Right lobe of liver (tissue), 6 donors: ENCODE measurements around the gene ANTXR1. TPM values are rescaled to one million over a fixed set of nuclear protein-coding genes. Genes with fewer than 3 reads are reported as not detected.

ENCODE experiments used
- ATAC-seq, 4 donors: fragments of 200-7000 bp; cut with Tn5 transposase; one replicate each; pipeline ENCODE4 v1.9.1; 2020; ENCODE audit warnings: mild to moderate bottlenecking in 4 of 4, moderate library complexity in 4 of 4
- DNase-seq, 3 donors: peaks; one replicate each; pipeline ENCODE4 v3.0.0-alpha.2; 2020
- H3K27ac ChIP-seq, 3 donors: fragments of 200-600 bp; one replicate each; pipeline ENCODE4 v1.8.0; 2022
- H3K27me3 ChIP-seq, 2 donors: fragments of 200-600 bp; one replicate each; pipeline ENCODE4 v1.8.0; 2022
- H3K36me3 ChIP-seq, 4 donors: fragments of 200-600 bp; sonication (generic) in 1 of 4; one replicate each; pipeline versions ENCODE4 v1.5.1 to v1.8.0; 2017 to 2022; ENCODE audit warnings: control low read depth in 1 of 4
- H3K4me1 ChIP-seq, 4 donors: fragments of 200-600 bp; sonication (generic) in 1 of 4; one replicate each; pipeline versions ENCODE4 v1.5.1 to v1.8.0; 2017 to 2022; ENCODE audit warnings: control low read depth in 1 of 4
- H3K4me3 ChIP-seq, 3 donors: fragments of 200-600 bp; one replicate each; pipeline ENCODE4 v1.8.0; 2022
- H3K9me3 ChIP-seq, 4 donors: fragments of 200-600 bp; sonication (generic) in 1 of 4; one replicate each; pipeline versions ENCODE4 v1.5.1 to v1.8.0; 2017 to 2022; ENCODE audit warnings: control low read depth in 1 of 4
- CTCF ChIP-seq, 4 donors: fragments of 200-600 bp in 3 of 4; fragments of 450-650 bp in 1 of 4; IDR thresholded peaks; one replicate each; pipeline versions ENCODE4 v1.5.1 to v1.8.0; 2016 to 2022; ENCODE audit warnings: antibody characterized with exemption in 4 of 4, mild to moderate bottlenecking in 2 of 4
- POLR2A ChIP-seq: fragments of 450-650 bp; IDR thresholded peaks from one replicate; pipeline ENCODE4 v1.6.1; 2017; ENCODE audit warnings: antibody characterized with exemption, mild to moderate bottlenecking
- WGBS: methylation state at CpG from one replicate; pipeline ENCODE4 v1.1.6; 2018; ENCODE audit warnings: low coverage, low lambda C conversion rate; ENCODE audit not compliant: insufficient coverage; ENCODE audit errors: missing lambda C conversion rate; 5-methylcytosine and 5-hydroxymethylcytosine counted together
- intact Hi-C, 2 donors: fragments of 100-400 bp; cut with DNase I; formaldehyde crosslinking; loops; one replicate each; pipeline versions ENCODE4 v1.11.2 to v1.14.1; 2022
- total RNA-seq, 6 experiments: library from RNA; depleted of rRNA in 2 of 6; stranded (reverse); fragments of >200 nt in 2 of 6; fragmentation: NEBNext Ultra II Directional in 3 of 6; extraction: Animal tissue kit (Norgen Biotek cat#: 25700) in 3 of 6; gene quantifications; one replicate each; pipeline versions ENCODE4 v1.1.0 to v1.2.4, GENCODE V29; 2016 to 2023
- donor health status: DM: no; HTN: yes; CAD: no.
- donor health status: DM: no; HTN: no; CAD: no.
- donor health status: DM: no; HTN: no; CAD: no.
- donor health status: DM: no; HTN: yes; CAD: no.
- donor health status: DM: no; HTN: yes; CAD: no.

Gene ANTXR1
- total RNA-seq, 6 experiments from 2014 or later = 1.1 to 4.1 (median 2.9) TPM

GRCh38 chr2:69145204-69145603, 132.2 kb downstream of the ANTXR1 start:
- DNase-seq = no peak
- TF ChIP-seq POLR2A (no peak), CTCF (IDR thresholded peaks at IDR 0.05) (no peak)

GRCh38 chr2:69147841-69148533, 135.0 kb downstream of the ANTXR1 start:
- Histone ChIP-seq H3K4me3 (no peak overlapping the region), H3K36me3 (no peaks in the 10 kb centered on the region), H3K9me3 (no peaks in the 10 kb centered on the region), H3K27me3 (no peaks in the 10 kb centered on the region), H3K4me1 (no peaks in the 10 kb centered on the region), H3K27ac (no peak overlapping the region)
- no peak for ATAC-seq
- no peak for TF ChIP-seq CTCF (IDR thresholded peaks at IDR 0.05)
- TF ChIP-seq POLR2A = no peak
- 49% methylated on average over 5 of the region's 13 CpGs for whole genome bisulfite sequencing
- intact Hi-C loops = no loop called here
- DNase-seq = no peak

More at GRCh38 chr2:69145204-69145603, 132.2 kb downstream of the ANTXR1 start:
- no peaks in the 10 kb centered on the region for H3K36me3 ChIP-seq
- no peak overlapping the region for H3K4me3 ChIP-seq
- H3K27ac ChIP-seq = no peak overlapping the region
- 69% methylated on average over 5 of the region's 7 CpGs for WGBS
- no peak for ATAC-seq
- H3K27me3 ChIP-seq = no peaks in the 10 kb centered on the region
- H3K4me1 ChIP-seq = no peaks in the 10 kb centered on the region
- no peaks in the 10 kb centered on the region for H3K9me3 ChIP-seq
- intact Hi-C loops = no loop called here

- Histone ChIP-seq H3K4me3 (no peak overlapping the region), H3K9me3 (no peaks in the 10 kb centered on the region), H3K27ac (no peak overlapping the region), H3K27me3 (no peaks in the 10 kb centered on the region), H3K36me3 (no peaks in the 10 kb centered on the region), H3K4me1 (no peaks in the 10 kb centered on the region)
- no peak for ATAC-seq
- no peak for DNase-seq
- 60% methylated on average over 5 of the region's 7 CpGs for WGBS
- no peak for TF ChIP-seq CTCF (IDR thresholded peaks at IDR 0.05)
- TF ChIP-seq POLR2A = no peak
- intact Hi-C loops = no loop called here
Observed at GRCh38 chr2:69149631-69150215, 136.7 kb downstream of the ANTXR1 start.

- TF ChIP-seq CTCF (IDR thresholded peaks at IDR 0.05) (no peak), POLR2A (no peak)
- H3K27ac ChIP-seq = no peak overlapping the region
- no peaks in the 10 kb centered on the region for H3K9me3 ChIP-seq
- no peaks in the 10 kb centered on the region for H3K36me3 ChIP-seq
- intact Hi-C loops = no loop called here
- H3K4me3 ChIP-seq = no peak overlapping the region
- ATAC-seq = no peak
- no CpG with 5 or more reads among the region's 4 CpGs for WGBS
- H3K27me3 ChIP-seq = no peaks in the 10 kb centered on the region
- H3K4me1 ChIP-seq = no peaks in the 10 kb centered on the region
- DNase-seq = no peak
Observed at GRCh38 chr2:69151931-69152330, 139.0 kb downstream of the ANTXR1 start.
